Adrenal gland (tissue), 5 donors: Measurements from ENCODE around the gene GRIP1.

Source experiments
- CTCF ChIP-seq, 6 experiments: fragments of 450-650 bp in 4 of 6; fragments of 200-600 bp in 2 of 6; sonication (generic) in 1 of 6; IDR thresholded peaks; 1 replicate in 5 of 6; 2 replicates in 1 of 6; pipeline versions ENCODE4 v1.5.1 to v1.8.0; 2016 to 2021; ENCODE audit warnings: antibody characterized with exemption in 6 of 6, mild to moderate bottlenecking in 2 of 6, moderate library complexity in 1 of 6
- POLR2A ChIP-seq, 2 donors: fragments of 450-650 bp; IDR thresholded peaks; one replicate each; pipeline ENCODE4 v1.6.1; 2017; ENCODE audit warnings: antibody characterized with exemption in 2 of 2, mild to moderate bottlenecking in 2 of 2, moderate library complexity in 1 of 2
- donor health status: DM: no; HTN: no; CAD: no.

- no peak for TF ChIP-seq POLR2A (IDR thresholded peaks at IDR 0.05)
- TF ChIP-seq CTCF (IDR thresholded peaks at IDR 0.05) = no peak
Observed at GRCh38 chr12:66665435-66665985, 13.4 kb downstream of the GRIP1 start.
